Neural cell (in vitro differentiated cells): ENCODE results near the gene RIPPLY2. TPM values are rescaled to one million over a fixed set of nuclear protein-coding genes. Genes with fewer than 3 reads are reported as not detected.

Experiments used
- H2AFZ ChIP-seq: fragments of 200-600, 300-800 bp; sonication (generic), shearing (Covaris generic); 2 replicates; pipeline ENCODE4 v1.6.0; 2014; ENCODE audit warnings: low read depth, mild to moderate bottlenecking, antibody characterized with exemption, low read length, moderate library complexity
- H3F3A ChIP-seq: fragments of 200-600 bp; shearing (Covaris generic); 2 replicates; pipeline ENCODE4 v1.6.1; 2016; ENCODE audit warnings: mild to moderate bottlenecking, moderate library complexity, mixed read lengths, antibody characterized with exemption, low read length; ENCODE audit not compliant: insufficient read depth, poor library complexity, severe bottlenecking
- H3K27ac ChIP-seq: fragments of 200-600, 300-800 bp; sonication (generic), shearing (Covaris generic); 2 replicates; pipeline ENCODE4 v1.5.1; 2014; ENCODE audit warnings: mild to moderate bottlenecking, low read length, moderate library complexity
- H3K27me3 ChIP-seq: fragments of 300-800, 200-600 bp; sonication (generic), shearing (Covaris generic); 2 replicates; pipeline ENCODE4 v1.6.0; 2014; ENCODE audit warnings: mild to moderate bottlenecking, low read depth, low read length, moderate library complexity; ENCODE audit not compliant: insufficient read depth
- H3K36me3 ChIP-seq: fragments of 300-800, 200-600 bp; sonication (generic), shearing (Covaris generic); 2 replicates; pipeline ENCODE4 v1.5.1; 2014; ENCODE audit warnings: mild to moderate bottlenecking, antibody characterized with exemption, low read length, moderate library complexity; ENCODE audit not compliant: insufficient read depth
- H3K4me2 ChIP-seq: fragments of 300-800, 200-600 bp; sonication (generic), shearing (Covaris generic); 2 replicates; pipeline ENCODE4 v1.6.0; 2014; ENCODE audit warnings: mild to moderate bottlenecking, low read length
- H3K4me3 ChIP-seq: fragments of 300-800, 200-600 bp; sonication (generic), shearing (Covaris generic); 2 replicates; pipeline ENCODE4 v1.5.1; 2014; ENCODE audit warnings: mild to moderate bottlenecking, low read length, moderate library complexity
- H3K79me2 ChIP-seq: fragments of 200-600 bp; shearing (Covaris generic); replicated peaks from 2 replicates; pipeline ENCODE4 v1.6.0; 2014; ENCODE audit warnings: mild to moderate bottlenecking, low read length, moderate library complexity; ENCODE audit not compliant: insufficient read depth
- H3K9ac ChIP-seq: fragments of 300-800, 200-600 bp; sonication (generic), shearing (Covaris generic); 2 replicates; pipeline ENCODE4 v1.6.1; 2016; ENCODE audit warnings: mild to moderate bottlenecking, low read length, mixed read lengths
- H3K9me2 ChIP-seq: fragments of 200-600 bp; shearing (Covaris generic); 2 replicates; pipeline ENCODE4 v1.6.1; 2016; ENCODE audit warnings: mild to moderate bottlenecking, low read length, mixed read lengths; ENCODE audit not compliant: insufficient read depth
- H3K9me3 ChIP-seq: fragments of 200-600, 300-800 bp; sonication (generic), shearing (Covaris generic); 2 replicates; pipeline ENCODE4 v1.6.1; 2016; ENCODE audit warnings: mild to moderate bottlenecking, mixed run types, low read length, moderate library complexity, mixed read lengths
- H4K20me1 ChIP-seq: fragments of 200-600 bp; shearing (Covaris generic); 2 replicates; pipeline ENCODE4 v1.6.1; 2016; ENCODE audit warnings: mild to moderate bottlenecking, mixed run types; ENCODE audit not compliant: insufficient read depth
- EP300 ChIP-seq: fragments of 450-650 bp; conservative IDR thresholded peaks from 2 replicates; pipeline ENCODE4 v1.6.1; 2014; ENCODE audit warnings: antibody characterized with exemption, mild to moderate bottlenecking, moderate library complexity; ENCODE audit not compliant: poor library complexity, severe bottlenecking
- POLR2AphosphoS5 ChIP-seq: IDR thresholded peaks from 2 replicates; pipeline ENCODE4 v1.6.1; 2012
- RAD21 ChIP-seq: fragments of 450-650 bp; conservative IDR thresholded peaks from 2 replicates; pipeline ENCODE4 v1.6.1; 2014; ENCODE audit warnings: antibody characterized with exemption, mild to moderate bottlenecking, moderate library complexity
- REST ChIP-seq: IDR thresholded peaks from 2 replicates; pipeline ENCODE4 v1.6.1; 2012; ENCODE audit warnings: borderline replicate concordance
- SMC3 ChIP-seq: fragments of 450-650 bp; conservative IDR thresholded peaks from 2 replicates; pipeline ENCODE4 v1.6.1; 2014; ENCODE audit warnings: antibody characterized with exemption, mild to moderate bottlenecking, moderate library complexity; ENCODE audit not compliant: poor library complexity
- polyA plus RNA-seq: library from polyadenylated mRNA; depleted of rRNA; stranded (reverse); fragments of >200 nt; gene quantifications from 2 replicates; pipeline ENCODE4 v1.2.3, GENCODE V29; 2014

Gene RIPPLY2
- polyA plus RNA-seq, 1 donor from 2014 or later: 3.5 TPM

GRCh38 chr6:83862776-83863471, 9.8 kb downstream of the RIPPLY2 start:
- TF ChIP-seq EP300 (no peak), SMC3 (no peak)
- no peak overlapping the region for H3K4me3 ChIP-seq
- no peak overlapping the region for H3K27ac ChIP-seq
- H3K9me2 ChIP-seq: no peaks in the 10 kb centered on the region
- H3K79me2 ChIP-seq: peaks cover 20% of the 10 kb centered on the region
- no peaks in the 10 kb centered on the region for H4K20me1 ChIP-seq
- no peaks in the 10 kb centered on the region for H3F3A ChIP-seq
- H3K9ac ChIP-seq: no peak overlapping the region
- no peaks in the 10 kb centered on the region for H3K9me3 ChIP-seq
- H3K4me2 ChIP-seq: no peak overlapping the region
- peaks cover 9% of the 10 kb centered on the region for H3K27me3 ChIP-seq
- H3K36me3 ChIP-seq: no peaks in the 10 kb centered on the region
- no peak overlapping the region for H2AFZ ChIP-seq

GRCh38 chr6:83867043-83867442, 13.9 kb downstream of the RIPPLY2 start:
- no peaks in the 10 kb centered on the region for H3K9me2 ChIP-seq
- H2AFZ ChIP-seq: no peak overlapping the region
- peaks cover 3% of the 10 kb centered on the region for H3K79me2 ChIP-seq
- no peak overlapping the region for H3K4me2 ChIP-seq
- no peak overlapping the region for H3K27ac ChIP-seq
- no peaks in the 10 kb centered on the region for H4K20me1 ChIP-seq
- no peaks in the 10 kb centered on the region for H3K27me3 ChIP-seq
- H3K4me3 ChIP-seq: no peak overlapping the region
- no peak overlapping the region for H3K9ac ChIP-seq
- no peak for TF ChIP-seq REST
- H3K9me3 ChIP-seq: no peaks in the 10 kb centered on the region
- no peaks in the 10 kb centered on the region for H3F3A ChIP-seq
- no peaks in the 10 kb centered on the region for H3K36me3 ChIP-seq

- no peaks in the 10 kb centered on the region for H3F3A ChIP-seq
- H3K9me2 ChIP-seq: no peaks in the 10 kb centered on the region
- no peak overlapping the region for H2AFZ ChIP-seq
- no peak overlapping the region for H3K27ac ChIP-seq
- H3K79me2 ChIP-seq: no peaks in the 10 kb centered on the region
- no peak for TF ChIP-seq POLR2AphosphoS5
- TF ChIP-seq RAD21: no peak
- TF ChIP-seq REST: no peak
- no peak overlapping the region for H3K4me2 ChIP-seq
- no peaks in the 10 kb centered on the region for H4K20me1 ChIP-seq
- no peaks in the 10 kb centered on the region for H3K27me3 ChIP-seq
- no peak overlapping the region for H3K9ac ChIP-seq
- H3K36me3 ChIP-seq: no peaks in the 10 kb centered on the region
- no peak overlapping the region for H3K4me3 ChIP-seq
- no peaks in the 10 kb centered on the region for H3K9me3 ChIP-seq
Measured at GRCh38 chr6:83867527-83868161, 14.5 kb downstream of the RIPPLY2 start.
